LNCAP (cell line): ENCODE results near the gene DIP2A.

ENCODE experiments used
- TF ChIP-seq, protein P1 (sequence below): fragments of 450-650 bp; IDR thresholded peaks from 2 replicates; pipeline ENCODE4 v1.5.1; 2017; ENCODE audit warnings: mild to moderate bottlenecking

DIP2A gene

GRCh38 chr21:46553993-46554392, 95.3 kb downstream of the DIP2A start:
- TF ChIP-seq, protein P1, sequence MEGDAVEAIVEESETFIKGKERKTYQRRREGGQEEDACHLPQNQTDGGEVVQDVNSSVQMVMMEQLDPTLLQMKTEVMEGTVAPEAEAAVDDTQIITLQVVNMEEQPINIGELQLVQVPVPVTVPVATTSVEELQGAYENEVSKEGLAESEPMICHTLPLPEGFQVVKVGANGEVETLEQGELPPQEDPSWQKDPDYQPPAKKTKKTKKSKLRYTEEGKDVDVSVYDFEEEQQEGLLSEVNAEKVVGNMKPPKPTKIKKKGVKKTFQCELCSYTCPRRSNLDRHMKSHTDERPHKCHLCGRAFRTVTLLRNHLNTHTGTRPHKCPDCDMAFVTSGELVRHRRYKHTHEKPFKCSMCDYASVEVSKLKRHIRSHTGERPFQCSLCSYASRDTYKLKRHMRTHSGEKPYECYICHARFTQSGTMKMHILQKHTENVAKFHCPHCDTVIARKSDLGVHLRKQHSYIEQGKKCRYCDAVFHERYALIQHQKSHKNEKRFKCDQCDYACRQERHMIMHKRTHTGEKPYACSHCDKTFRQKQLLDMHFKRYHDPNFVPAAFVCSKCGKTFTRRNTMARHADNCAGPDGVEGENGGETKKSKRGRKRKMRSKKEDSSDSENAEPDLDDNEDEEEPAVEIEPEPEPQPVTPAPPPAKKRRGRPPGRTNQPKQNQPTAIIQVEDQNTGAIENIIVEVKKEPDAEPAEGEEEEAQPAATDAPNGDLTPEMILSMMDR = no peak

DNA sequence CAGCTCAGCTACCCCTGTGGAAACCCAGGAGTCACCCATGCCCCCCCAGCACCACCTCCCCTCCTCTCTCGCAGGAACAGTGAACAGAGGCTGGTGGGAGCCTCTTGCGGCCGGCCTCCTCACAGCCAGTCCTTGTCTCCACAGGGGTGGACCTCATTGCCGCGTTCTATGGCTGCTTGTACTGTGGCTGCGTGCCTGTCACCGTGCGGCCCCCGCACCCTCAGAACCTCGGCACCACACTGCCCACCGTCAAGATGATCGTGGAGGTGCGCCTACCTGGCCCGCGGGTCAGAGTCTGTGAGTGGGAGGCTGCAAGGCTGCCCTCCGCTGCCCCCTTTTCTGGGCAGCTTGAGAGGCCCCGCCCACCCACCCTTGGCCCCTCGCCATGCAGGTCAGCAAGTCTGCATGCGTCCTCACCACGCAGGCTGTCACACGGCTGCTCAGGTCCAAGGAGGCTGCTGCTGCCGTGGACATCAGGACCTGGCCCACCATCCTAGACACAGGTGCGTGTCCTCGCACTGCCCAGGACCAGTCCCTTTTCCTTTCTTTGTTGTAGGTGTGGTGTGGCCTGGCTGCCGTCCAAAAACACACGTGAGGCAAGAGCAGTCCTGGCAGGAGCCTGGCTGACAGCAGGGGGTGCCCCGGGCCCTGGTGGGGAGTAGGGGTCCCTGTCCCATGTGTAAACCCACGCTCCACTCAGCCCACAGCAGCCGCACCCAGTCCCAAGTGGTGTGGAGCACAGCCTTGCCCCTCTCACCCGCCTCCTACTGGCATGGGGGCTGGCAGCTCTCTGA, 95.9 kb downstream of the DIP2A start:
- TF ChIP-seq, protein P1 = no peak

GRCh38 chr21:46555225-46555617, 96.5 kb downstream of the DIP2A start:
- TF ChIP-seq, protein P1 = no peak

GRCh38 chr21:46555678-46556077, 97.0 kb downstream of the DIP2A start:
- TF ChIP-seq, protein P1 = no peak

GRCh38 chr21:46556802-46557201, 98.1 kb downstream of the DIP2A start:
- TF ChIP-seq, protein P1 = no peak

GRCh38 chr21:46557469-46557868, 98.8 kb downstream of the DIP2A start:
- TF ChIP-seq, protein P1 = no peak

DNA sequence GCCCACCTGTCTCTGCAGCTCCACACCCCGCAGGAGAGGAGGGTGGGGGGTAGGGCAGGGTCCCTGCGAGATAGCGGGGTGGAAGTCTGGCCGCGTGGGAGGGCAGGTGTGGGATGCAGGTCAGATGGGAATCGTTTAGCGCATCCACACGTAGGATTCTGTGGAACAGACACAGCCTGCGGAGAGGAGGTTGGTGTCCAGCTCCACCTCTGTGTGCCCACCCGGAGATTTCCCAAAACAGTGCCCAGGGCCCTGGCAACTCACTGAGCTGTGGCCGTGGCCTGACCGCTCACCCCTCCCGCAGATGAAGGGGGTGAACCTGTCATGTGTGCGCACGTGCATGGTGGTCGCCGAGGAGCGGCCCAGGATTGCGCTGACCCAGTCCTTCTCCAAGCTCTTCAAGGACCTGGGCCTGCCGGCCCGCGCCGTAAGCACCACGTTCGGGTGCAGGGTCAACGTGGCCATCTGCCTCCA, 99.3 kb downstream of the DIP2A start:
- TF ChIP-seq, protein P1 = no peak
